Measurements from ENCODE around the gene ASPG. TPM values are rescaled to one million over a fixed set of nuclear protein-coding genes. Genes with fewer than 3 reads are reported as not detected.

ASPG gene
- total RNA-seq, 3 donors from 2014 or later (not counting 1 experiment from before 2014, with no cell fraction given), result not detected

- no peaks in the 10 kb centered on the region for H3K36me3 Mint-ChIP-seq
- H3K36me3 ChIP-seq (ENCODE audit: control insufficient read depth, insufficient read depth, low read length), result no peaks in the 10 kb centered on the region
- H3K27me3 ChIP-seq (ENCODE audit: control insufficient read depth, insufficient read depth, low read length), result no peaks in the 10 kb centered on the region
- H3K4me1 ChIP-seq (ENCODE audit: control insufficient read depth, insufficient read depth, low read length), result peaks cover 5% of the 10 kb centered on the region
- no peaks in the 10 kb centered on the region for H3K9me3 Mint-ChIP-seq
- H3K27ac Mint-ChIP-seq, result no peak overlapping the region
- no peak overlapping the region for H3K27ac ChIP-seq (ENCODE audit: low read length)
- ATAC-seq (no peak), DNase-seq (no peak)
- WGBS (ENCODE audit: insufficient coverage), result 82% methylated on average over 20 of the region's 21 CpGs
- H3K4me3 ChIP-seq (ENCODE audit: low read length), result no peak overlapping the region
- TF ChIP-seq CTCF (IDR thresholded peaks at IDR 0.05), result no peak
- H3K27me3 Mint-ChIP-seq (ENCODE audit: low read depth in 2 of 2), result peaks cover 4 to 13% of the 10 kb centered on the region in 2 donors
- H3K4me3 Mint-ChIP-seq, result no peak overlapping the region
- intact Hi-C loops (cut with micrococcal nuclease), result no loop called here
- H3K4me1 Mint-ChIP-seq, result no peaks in the 10 kb centered on the region
- H3K9me3 ChIP-seq (ENCODE audit: control insufficient read depth, insufficient read depth, low read length), result no peaks in the 10 kb centered on the region
Measured at GRCh38 chr14:104111301-104112112, 26.0 kb downstream of the ASPG start.

- Histone ChIP-seq H3K27ac (ENCODE audit: low read length) (no peak overlapping the region), H3K27me3 (ENCODE audit: control insufficient read depth, insufficient read depth, low read length) (no peaks in the 10 kb centered on the region), H3K4me1 (ENCODE audit: control insufficient read depth, insufficient read depth, low read length) (peaks cover 6% of the 10 kb centered on the region), H3K36me3 (ENCODE audit: control insufficient read depth, insufficient read depth, low read length) (no peaks in the 10 kb centered on the region), H3K4me3 (ENCODE audit: low read length) (no peak overlapping the region), H3K9me3 (ENCODE audit: control insufficient read depth, insufficient read depth, low read length) (no peaks in the 10 kb centered on the region)
- TF ChIP-seq CTCF (IDR thresholded peaks at IDR 0.05), result no peak
- Mint-ChIP-seq H3K36me3 (no peaks in the 10 kb centered on the region), H3K27me3 (ENCODE audit: low read depth in 2 of 2) (peaks cover 4 to 13% of the 10 kb centered on the region in 2 donors), H3K4me3 (no peak overlapping the region), H3K9me3 (no peaks in the 10 kb centered on the region), H3K4me1 (no peaks in the 10 kb centered on the region), H3K27ac (no peak overlapping the region)
- ATAC-seq, result no peak
- no peak for DNase-seq
- intact Hi-C loops (cut with micrococcal nuclease), result no loop called here
- 91% methylated on average over 6 of the region's 6 CpGs for WGBS (ENCODE audit: insufficient coverage)
Measured at GRCh38 chr14:104112113-104112505, 26.6 kb downstream of the ASPG start.

- intact Hi-C loops (cut with micrococcal nuclease), result no loop called here
- Mint-ChIP-seq H3K4me1 (no peaks in the 10 kb centered on the region), H3K27ac (no peak overlapping the region), H3K27me3 (ENCODE audit: low read depth in 2 of 2) (peaks cover 6 to 13% of the 10 kb centered on the region in 2 donors), H3K4me3 (no peak overlapping the region), H3K36me3 (no peaks in the 10 kb centered on the region), H3K9me3 (no peaks in the 10 kb centered on the region)
- no peaks in the 10 kb centered on the region for H3K9me3 ChIP-seq (ENCODE audit: control insufficient read depth, insufficient read depth, low read length)
- DNase-seq, result no peak
- no peak overlapping the region for H3K27ac ChIP-seq (ENCODE audit: low read length)
- 76% methylated on average over 16 of the region's 17 CpGs for WGBS (ENCODE audit: insufficient coverage)
- H3K4me1 ChIP-seq (ENCODE audit: control insufficient read depth, insufficient read depth, low read length), result peaks cover 6% of the 10 kb centered on the region
- H3K36me3 ChIP-seq (ENCODE audit: control insufficient read depth, insufficient read depth, low read length), result no peaks in the 10 kb centered on the region
- no peaks in the 10 kb centered on the region for H3K27me3 ChIP-seq (ENCODE audit: control insufficient read depth, insufficient read depth, low read length)
- no peak for ATAC-seq
- H3K4me3 ChIP-seq (ENCODE audit: low read length), result no peak overlapping the region
- TF ChIP-seq CTCF (IDR thresholded peaks at IDR 0.05), result no peak
Measured at GRCh38 chr14:104112609-104113571, 27.4 kb downstream of the ASPG start.
